Stimulated activated CD4-positive, alpha-beta T cell treated with anti-CD3 and anti-CD28 coated beads, Interleukin-12 subunit alpha, Interleukin-12 subunit beta, amount 100 ng/mL, for 4 hours (primary cell): Measurements from ENCODE around the gene NAA10.

Experiments used
- DNase-seq: peaks from one replicate; pipeline ENCODE4 v3.0.0-alpha.2; 2020

The NAA10 gene

GRCh38 chrX:153966841-153967535, 32.2 kb upstream of the NAA10 start:
- DNase-seq = peak; percentile 49

GRCh38 chrX:153966283-153966688, 31.4 kb upstream of the NAA10 start:
- DNase-seq = no peak

GRCh38 chrX:153965406-153965805, 30.6 kb upstream of the NAA10 start:
- no peak for DNase-seq

- DNase-seq = no peak
Observed at GRCh38 chrX:153964105-153964504, 29.3 kb upstream of the NAA10 start.

- DNase-seq = no peak
Observed at GRCh38 chrX:153963546-153963945, 28.7 kb upstream of the NAA10 start.

GRCh38 chrX:153961292-153961691, 26.5 kb upstream of the NAA10 start:
- no peak for DNase-seq

- DNase-seq = no peak
Observed at GRCh38 chrX:153960786-153961185, 25.9 kb upstream of the NAA10 start.

GRCh38 chrX:153960077-153960476, 25.2 kb upstream of the NAA10 start:
- no peak for DNase-seq

GRCh38 chrX:153959649-153960048, 24.8 kb upstream of the NAA10 start:
- no peak for DNase-seq

GRCh38 chrX:153958605-153959004, 23.8 kb upstream of the NAA10 start:
- DNase-seq = no peak

GRCh38 chrX:153957224-153957623, 22.4 kb upstream of the NAA10 start:
- DNase-seq = no peak

GRCh38 chrX:153956044-153956907, 21.4 kb upstream of the NAA10 start:
- DNase-seq = no peak

GRCh38 chrX:153955228-153955732, 20.4 kb upstream of the NAA10 start:
- no peak for DNase-seq

GRCh38 chrX:153954558-153955227, 19.9 kb upstream of the NAA10 start:
- DNase-seq = no peak

GRCh38 chrX:153953892-153954557, 19.2 kb upstream of the NAA10 start:
- DNase-seq = no peak

- peak; percentile 72 for DNase-seq
Observed at GRCh38 chrX:153953342-153953830, 18.5 kb upstream of the NAA10 start.

- DNase-seq = no peak
Observed at GRCh38 chrX:153952373-153953026, 17.7 kb upstream of the NAA10 start.

- no peak for DNase-seq
Observed at GRCh38 chrX:153951683-153952372, 17.0 kb upstream of the NAA10 start.

- DNase-seq = no peak
Observed at GRCh38 chrX:153950127-153950526, 15.3 kb upstream of the NAA10 start.

- DNase-seq = no peak
Observed at GRCh38 chrX:153948847-153949805, 14.3 kb upstream of the NAA10 start.
